GM13976 (cell line): ENCODE measurements around the gene GALR2.

ENCODE experiments used
- DNase-seq: peaks from one replicate; pipeline ENCODE4 v3.0.0; 2012; ENCODE audit warnings: low spot score
- in situ Hi-C: fragments of 300-500 bp; cut with MboI; formaldehyde crosslinking; loops from one replicate; pipeline ENCODE4 v1.12.0; 2022; ENCODE audit warnings: low sequenced_read_pairs, mixed read lengths, inconsistent platforms; ENCODE audit not compliant: unreplicated experiment
- TF ChIP-seq, protein P1 (sequence below): IDR thresholded peaks from 2 replicates; pipeline ENCODE4 v1.5.1; 2012; ENCODE audit warnings: borderline replicate concordance, mild to moderate bottlenecking; ENCODE audit not compliant: insufficient read depth; ENCODE audit errors: extremely low read depth, missing control alignments, control extremely low read depth

GALR2 gene

DNA sequence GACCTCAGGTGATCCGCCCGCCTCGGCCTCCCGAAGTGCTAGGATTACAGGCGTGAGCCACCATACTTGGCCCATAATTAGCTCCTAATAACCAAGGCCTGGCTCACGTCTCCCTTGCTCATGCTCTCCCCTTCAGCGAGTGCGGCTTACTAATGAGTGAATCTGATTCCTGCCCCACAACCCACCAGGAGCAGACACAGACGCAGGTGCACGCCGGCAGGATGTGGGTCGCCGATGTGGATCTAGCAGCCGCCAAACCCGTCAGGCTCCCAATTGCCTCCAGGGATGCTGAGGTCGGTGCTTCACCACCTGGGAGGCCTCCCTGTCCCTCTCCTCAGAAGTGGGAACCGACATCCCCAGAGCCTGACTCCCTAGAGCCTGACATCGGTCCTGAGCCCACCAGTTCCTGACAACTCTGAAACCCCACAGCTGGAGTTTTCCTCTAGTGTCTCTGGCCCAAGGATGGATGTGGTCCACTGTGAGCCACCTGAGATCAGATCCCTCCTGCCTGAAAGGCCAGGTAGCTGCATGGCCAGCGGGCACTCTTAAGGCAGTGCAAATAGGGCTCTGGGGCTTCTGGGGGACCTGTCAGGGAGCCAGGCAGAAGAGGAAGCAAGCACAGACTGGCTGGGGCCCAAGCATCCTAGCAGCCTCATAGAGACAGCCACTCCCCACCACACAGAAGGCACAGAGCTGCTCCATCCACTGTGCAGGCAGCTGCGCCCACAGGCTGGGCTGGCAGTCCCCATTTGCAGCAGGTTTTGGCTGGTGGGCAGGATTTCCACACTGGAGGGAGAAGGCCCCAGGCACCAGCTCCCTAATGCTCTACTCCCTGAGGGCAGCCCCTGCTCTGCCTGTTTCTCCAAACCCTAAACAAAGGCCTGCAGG is 18.2 kb downstream of the GALR2 start:
- in situ Hi-C loops, result no loop called here
- DNase-seq, result peak; percentile 23

DNA sequence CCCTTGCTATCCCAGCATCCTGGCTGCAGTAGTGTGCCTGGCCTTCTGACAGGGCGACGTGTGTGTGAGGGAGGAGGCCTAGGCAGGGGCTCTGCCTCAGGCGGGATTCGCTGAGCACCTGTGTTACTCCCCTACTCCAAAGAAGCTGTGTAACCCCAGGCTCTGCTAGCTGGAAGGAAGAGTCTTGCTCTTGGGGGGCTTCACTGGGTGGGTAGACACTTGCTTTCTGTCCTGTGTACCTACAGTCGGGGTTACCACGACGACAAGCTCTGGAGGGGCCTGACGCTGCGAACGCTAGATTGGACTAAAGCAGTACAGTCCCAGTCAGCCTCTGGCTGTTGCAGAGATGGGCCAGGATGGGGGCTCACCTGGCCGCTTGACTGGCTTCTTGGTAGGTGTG is 19.5 kb downstream of the GALR2 start:
- in situ Hi-C loops, result no loop called here
- DNase-seq, result peak; percentile 15
- TF ChIP-seq, protein P1, sequence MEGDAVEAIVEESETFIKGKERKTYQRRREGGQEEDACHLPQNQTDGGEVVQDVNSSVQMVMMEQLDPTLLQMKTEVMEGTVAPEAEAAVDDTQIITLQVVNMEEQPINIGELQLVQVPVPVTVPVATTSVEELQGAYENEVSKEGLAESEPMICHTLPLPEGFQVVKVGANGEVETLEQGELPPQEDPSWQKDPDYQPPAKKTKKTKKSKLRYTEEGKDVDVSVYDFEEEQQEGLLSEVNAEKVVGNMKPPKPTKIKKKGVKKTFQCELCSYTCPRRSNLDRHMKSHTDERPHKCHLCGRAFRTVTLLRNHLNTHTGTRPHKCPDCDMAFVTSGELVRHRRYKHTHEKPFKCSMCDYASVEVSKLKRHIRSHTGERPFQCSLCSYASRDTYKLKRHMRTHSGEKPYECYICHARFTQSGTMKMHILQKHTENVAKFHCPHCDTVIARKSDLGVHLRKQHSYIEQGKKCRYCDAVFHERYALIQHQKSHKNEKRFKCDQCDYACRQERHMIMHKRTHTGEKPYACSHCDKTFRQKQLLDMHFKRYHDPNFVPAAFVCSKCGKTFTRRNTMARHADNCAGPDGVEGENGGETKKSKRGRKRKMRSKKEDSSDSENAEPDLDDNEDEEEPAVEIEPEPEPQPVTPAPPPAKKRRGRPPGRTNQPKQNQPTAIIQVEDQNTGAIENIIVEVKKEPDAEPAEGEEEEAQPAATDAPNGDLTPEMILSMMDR, result no peak

More for the DNA sequence above, 18.2 kb downstream of the GALR2 start:
- TF ChIP-seq, protein P1, result no peak

DNA sequence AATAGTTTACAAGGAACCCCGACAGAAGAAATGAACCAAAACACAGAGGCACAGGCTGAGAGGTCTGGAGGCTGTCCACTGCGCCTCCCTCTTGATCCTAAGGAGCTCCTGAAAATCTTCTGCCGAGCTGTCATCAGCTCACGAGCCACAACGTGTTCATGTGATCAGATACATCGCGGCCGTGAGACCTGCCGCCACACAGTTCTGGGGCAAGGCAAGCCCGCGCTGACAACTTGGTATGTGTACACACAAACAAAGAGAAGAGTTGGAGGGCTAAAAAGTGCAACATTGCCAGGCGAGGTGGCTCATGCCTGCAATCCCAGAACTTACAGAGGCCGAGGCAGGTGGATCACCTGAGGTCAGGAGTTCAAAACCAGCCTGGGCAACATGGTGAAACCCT is 21.4 kb downstream of the GALR2 start:
- in situ Hi-C loops, result no loop called here
- no peak for DNase-seq
- TF ChIP-seq, protein P1, result no peak

DNA sequence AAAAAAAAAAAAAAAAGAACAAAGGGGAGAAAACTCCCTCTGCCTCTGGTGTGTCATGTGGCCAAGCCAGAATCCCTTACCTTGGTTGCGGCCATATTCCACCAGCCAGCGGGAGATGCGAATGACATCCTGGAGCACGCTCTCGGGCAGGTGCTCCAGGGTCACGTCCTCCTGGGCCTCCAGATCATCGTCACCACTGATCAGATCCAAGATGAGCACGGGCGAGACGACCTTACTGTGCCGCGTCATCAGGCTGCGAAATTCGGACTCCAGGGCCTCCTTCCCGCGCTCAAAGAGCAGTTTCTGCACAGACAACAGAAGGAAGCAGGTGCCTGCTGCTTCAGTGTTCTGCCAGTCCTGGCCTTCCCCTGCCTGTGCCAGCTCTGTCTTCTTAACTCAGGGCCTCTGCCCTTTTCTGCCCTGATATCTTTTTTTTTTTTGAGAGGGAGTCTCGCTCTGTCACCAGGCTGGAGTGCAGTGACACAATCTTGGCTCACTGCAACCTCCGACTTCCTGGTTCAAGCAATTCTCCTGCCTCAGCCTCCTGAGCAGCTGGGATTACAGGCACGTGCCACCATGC is 23.2 kb downstream of the GALR2 start:
- in situ Hi-C loops, result no loop called here
- TF ChIP-seq, protein P1, result no peak
- no peak for DNase-seq

DNA sequence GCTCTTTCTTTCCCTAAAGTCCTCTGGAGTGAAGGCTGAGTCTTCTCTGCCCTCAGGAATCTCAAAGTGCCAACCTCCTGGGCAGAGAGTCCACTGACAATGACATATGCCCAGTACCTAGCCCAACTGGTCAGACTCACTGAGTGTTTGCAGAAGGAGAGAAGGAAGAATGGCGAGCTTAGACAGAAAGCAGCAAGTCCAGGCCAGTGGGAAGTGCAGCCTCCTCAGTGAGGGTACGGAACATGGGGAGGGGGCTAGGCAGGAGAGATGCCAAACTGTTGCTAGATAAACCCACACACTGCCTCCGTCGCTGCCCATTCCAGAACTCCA is 28.3 kb downstream of the GALR2 start:
- in situ Hi-C loops, result no loop called here
- no peak for DNase-seq
- TF ChIP-seq, protein P1, result no peak

DNA sequence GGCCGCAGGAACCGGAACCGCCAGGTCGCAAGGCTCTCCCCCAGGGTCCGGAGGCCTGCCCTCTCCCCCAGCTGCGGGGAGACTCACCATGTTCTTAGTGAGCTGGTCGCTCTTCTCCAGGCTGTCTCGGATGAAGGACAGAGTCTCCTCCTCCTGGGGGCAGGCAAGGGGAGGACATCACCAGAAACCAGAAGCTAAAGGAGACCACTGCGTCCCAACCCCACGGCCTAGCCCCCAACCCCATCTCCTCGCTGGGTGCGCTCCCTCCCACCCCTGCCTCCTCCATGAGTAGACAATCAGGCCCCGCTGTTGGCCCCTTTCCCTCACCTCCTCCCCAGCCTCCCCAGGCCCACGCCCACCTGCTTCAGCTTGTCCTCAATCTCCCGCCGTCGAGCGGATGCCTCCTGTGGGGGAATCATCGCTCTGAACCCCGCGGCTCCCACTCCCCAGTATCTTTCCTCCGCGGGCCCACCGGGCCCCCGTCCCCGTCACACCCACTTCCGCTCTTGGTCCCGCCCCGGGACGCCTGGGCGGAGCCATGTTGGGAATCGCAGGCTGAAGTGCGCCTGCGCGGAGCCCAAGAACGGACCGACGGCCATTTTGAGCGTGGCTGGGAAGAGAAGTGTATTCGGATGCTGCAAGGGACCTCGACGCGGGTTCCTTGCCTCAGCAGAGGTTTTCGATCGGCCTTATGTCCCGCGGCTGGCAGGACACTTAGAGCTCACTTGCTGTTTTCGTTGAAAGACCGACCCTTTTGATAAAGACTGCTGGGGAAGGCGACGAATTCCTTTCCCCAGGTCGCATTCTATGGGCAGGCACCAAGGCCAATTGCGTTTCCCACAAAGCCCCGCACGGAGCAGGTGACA is 28.9 kb downstream of the GALR2 start, which contains the start of gene EXOC7:
EXOC7 (minus strand) TSS at position 514 of the 866 bp plus-strand sequence; CDS start at position 419, 95 bp downstream.
- peak; percentile 99 for DNase-seq
- TF ChIP-seq, protein P1, result no peak
- in situ Hi-C loops, result no loop called here
